Adrenal gland (tissue), 5 donors: Measurements from ENCODE around the gene SAP30BP.

Experiments used
- POLR2A ChIP-seq, 2 donors: fragments of 450-650 bp; IDR thresholded peaks; one replicate each; pipeline ENCODE4 v1.6.1; 2017; ENCODE audit warnings: antibody characterized with exemption in 2 of 2, mild to moderate bottlenecking in 2 of 2, moderate library complexity in 1 of 2
- TF ChIP-seq, protein P1 (sequence below), 6 experiments: fragments of 450-650 bp in 4 of 6; fragments of 200-600 bp in 2 of 6; sonication (generic) in 1 of 6; IDR thresholded peaks; 1 replicate in 5 of 6; 2 replicates in 1 of 6; pipeline versions ENCODE4 v1.5.1 to v1.8.0; 2016 to 2021; ENCODE audit warnings: antibody characterized with exemption in 6 of 6, mild to moderate bottlenecking in 2 of 6, moderate library complexity in 1 of 6
- donor health status: DM: no; HTN: no; CAD: no.

DNA sequence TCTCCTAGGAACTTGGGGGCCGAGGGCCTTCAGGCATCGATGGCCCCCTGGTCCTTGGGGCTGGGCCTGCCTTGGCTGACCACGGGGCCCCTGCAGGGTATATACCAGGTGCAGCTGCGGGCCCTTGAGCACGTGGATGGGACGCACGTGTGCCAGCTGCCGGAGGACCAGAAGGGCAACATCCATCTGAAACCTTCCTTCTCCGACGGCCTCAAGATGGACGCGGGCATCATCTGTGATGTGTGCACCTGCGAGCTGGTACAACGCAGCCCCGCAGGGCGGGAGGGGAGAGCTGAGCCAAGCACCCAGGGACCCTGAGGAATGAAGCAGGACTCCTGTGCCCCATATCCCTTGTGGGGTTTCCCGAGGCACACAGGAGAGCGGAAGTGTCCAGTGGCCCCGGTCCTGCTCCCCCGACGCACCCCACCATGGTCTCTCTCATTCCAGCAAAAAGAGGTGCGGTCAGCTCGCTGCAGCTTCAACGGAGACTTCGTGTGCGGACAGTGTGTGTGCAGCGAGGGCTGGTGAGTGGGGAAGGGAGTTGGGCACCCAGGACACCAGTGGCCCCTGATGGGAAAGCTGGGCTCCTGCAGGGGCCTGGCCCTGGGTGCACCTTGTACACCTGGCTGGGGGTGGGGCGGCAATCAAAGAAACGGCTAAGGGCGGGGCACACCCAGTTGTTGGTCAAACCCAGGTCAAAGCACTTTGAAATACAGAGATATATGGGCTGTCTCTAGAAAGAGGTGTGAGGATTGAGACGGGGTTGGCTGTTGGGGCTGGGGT is 64.8 kb downstream of the SAP30BP start:
- TF ChIP-seq, protein P1, sequence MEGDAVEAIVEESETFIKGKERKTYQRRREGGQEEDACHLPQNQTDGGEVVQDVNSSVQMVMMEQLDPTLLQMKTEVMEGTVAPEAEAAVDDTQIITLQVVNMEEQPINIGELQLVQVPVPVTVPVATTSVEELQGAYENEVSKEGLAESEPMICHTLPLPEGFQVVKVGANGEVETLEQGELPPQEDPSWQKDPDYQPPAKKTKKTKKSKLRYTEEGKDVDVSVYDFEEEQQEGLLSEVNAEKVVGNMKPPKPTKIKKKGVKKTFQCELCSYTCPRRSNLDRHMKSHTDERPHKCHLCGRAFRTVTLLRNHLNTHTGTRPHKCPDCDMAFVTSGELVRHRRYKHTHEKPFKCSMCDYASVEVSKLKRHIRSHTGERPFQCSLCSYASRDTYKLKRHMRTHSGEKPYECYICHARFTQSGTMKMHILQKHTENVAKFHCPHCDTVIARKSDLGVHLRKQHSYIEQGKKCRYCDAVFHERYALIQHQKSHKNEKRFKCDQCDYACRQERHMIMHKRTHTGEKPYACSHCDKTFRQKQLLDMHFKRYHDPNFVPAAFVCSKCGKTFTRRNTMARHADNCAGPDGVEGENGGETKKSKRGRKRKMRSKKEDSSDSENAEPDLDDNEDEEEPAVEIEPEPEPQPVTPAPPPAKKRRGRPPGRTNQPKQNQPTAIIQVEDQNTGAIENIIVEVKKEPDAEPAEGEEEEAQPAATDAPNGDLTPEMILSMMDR (IDR thresholded peaks at IDR 0.05): no peak
- TF ChIP-seq POLR2A (IDR thresholded peaks at IDR 0.05): no peak
